Measurements from ENCODE around the gene OR10K1.

Gene OR10K1

GRCh38 chr1:158516966-158517365 is 55.3 kb downstream of the OR10K1 start:
- no peak for TF ChIP-seq ZFX (IDR thresholded peaks at IDR 0.05; ENCODE audit: borderline replicate concordance)
- TF ChIP-seq CTCF (IDR thresholded peaks at IDR 0.05), result no peak
- H3K27ac ChIP-seq, result no peak overlapping the region

All from 22Rv1 (cell line).